HG02884 (cell line): ENCODE measurements around the gene TAS2R3.

ENCODE experiments used
- ATAC-seq: cut with Tn5 transposase; IDR thresholded peaks from one replicate; pipeline ENCODE4 v1.9.1; 2021; ENCODE audit warnings: mild to moderate bottlenecking, moderate library complexity; ENCODE audit not compliant: unreplicated experiment

TAS2R3 gene

DNA sequence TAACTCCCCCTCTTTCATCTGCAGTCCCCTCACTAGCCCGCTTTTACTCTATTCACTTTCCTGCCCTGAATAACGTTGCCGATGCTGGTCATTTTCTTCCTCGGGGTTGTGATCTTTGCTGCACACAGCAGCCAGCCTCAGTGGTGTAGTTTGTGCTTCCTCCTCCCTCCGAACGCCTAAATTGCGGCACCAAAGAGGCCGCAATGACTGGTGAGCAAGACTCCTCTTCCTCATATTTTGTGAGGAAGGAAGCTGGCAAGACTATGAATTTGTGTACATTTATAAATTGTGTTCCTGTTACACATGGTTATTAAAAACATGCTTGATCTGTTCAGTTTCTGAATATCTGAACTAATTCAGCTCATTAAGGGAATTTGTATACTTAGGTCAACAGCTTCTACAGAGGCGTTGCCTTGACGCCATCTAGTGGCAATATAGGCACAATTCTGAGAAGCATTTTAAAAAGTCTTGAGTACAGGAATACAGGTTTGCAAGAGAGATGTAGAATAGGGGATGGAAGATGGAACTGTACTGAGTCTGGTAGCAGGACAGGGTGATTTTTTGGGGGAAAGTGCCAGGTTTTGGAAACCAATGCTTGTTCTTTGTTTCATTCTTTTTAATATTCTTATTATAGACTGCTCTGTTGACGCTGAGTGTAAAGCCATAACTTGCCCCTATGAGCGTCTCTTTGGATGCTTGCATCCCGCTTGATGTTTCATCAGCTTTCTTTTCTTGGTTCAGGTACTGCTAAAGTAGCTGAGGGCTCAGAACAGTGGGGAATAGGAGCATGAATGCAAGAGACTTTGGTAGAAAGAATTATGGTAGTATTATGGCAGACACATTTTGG lies 22.0 kb downstream of the TAS2R3 start:
- ATAC-seq: peak; percentile 82

DNA sequence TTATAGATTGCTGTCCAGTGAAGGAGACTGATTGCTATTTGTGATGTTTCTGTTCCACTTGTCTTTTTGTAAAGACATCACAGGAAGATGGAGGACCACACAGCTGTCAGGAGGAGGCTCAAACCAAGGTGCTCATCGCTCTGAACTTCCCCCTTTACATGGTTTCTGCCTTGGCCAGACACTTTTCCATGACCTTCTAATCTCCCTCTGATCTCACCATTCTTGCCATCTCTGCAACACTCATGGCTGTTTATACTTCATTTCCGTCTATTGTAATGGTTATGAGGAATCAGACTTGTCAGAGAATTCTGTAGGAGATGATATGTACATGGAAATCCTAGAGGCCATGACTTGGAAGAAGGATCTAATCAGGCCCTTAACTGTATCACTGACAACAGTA lies 24.4 kb downstream of the TAS2R3 start:
- no peak for ATAC-seq

DNA sequence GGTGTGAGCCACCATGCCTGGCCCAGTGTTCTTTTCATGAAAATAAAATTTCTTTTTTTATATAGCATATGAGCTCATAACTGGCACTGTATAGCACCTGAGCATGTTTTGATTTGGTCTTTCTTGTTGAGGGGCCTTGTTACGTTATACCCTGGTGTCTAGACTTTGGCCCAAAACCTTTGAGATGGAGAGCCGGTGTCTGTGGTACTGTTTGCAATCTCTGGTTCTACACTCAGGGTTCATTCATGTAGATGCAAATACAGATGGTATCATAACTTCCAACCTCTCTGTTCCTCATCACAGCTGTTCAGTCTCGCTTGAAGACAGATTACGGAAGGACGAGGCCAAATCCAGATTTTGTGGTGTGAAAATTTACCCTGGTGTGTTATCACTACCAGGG lies 26.0 kb downstream of the TAS2R3 start, which contains the start of gene TAS2R5:
Gene TAS2R5 (plus strand): TSS at position 301 of the 400 bp plus-strand sequence. CDS start 145 bp downstream, outside the sequence.
- no peak for ATAC-seq

DNA sequence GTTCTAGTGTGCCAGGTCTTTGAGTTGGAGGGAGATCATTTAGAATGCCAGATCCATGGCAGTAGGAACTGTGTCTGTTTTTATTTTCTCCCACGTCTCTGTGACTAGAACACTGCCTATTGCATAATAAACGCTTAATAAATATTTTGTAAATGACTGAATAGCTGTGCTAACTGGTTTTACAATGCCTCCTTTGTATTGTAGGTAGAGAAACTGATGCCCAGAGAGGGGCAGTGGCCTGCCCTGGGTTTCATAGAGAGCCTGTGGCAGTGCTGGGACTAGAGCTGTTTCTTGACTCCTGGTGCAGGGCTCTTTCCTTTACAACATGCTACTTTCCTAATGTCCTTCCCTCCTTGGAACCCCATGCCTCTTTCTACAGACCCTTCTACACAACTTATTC lies 28.6 kb downstream of the TAS2R3 start:
- ATAC-seq: no peak
